Activated CD4-positive, alpha-beta memory T cell treated with anti-CD3 and anti-CD28 coated beads, Interleukin-2, amount 10 ng/mL, durations not matched to agents 7 days and 5 days (primary cell): ENCODE measurements around the gene RCN2. TPM values are rescaled to one million over a fixed set of nuclear protein-coding genes. Genes with fewer than 3 reads are reported as not detected.

Source experiments
- CTCF ChIA-PET: fragments of 350-600 bp; sonication (Branson Sonifier 250); formaldehyde crosslinking; loops from one replicate; lab custom pipeline; 2021; ENCODE audit warnings: antibody characterized with exemption, inconsistent platforms; lab: Charles Lee
- POLR2A ChIA-PET: fragments of 350-600 bp; sonication (Branson Sonifier 250); formaldehyde crosslinking; loops from one replicate; lab custom pipeline; 2021; ENCODE audit warnings: antibody characterized with exemption; lab: Charles Lee
- DNase-seq: peaks from one replicate; pipeline ENCODE4 v3.0.0-alpha.2; 2020
- H3K27ac Mint-ChIP-seq: one replicate; pipeline ENCODE4 v1.8.0; 2021; ENCODE audit warnings: mild to moderate bottlenecking, mixed read lengths
- H3K27me3 Mint-ChIP-seq: one replicate; pipeline ENCODE4 v1.8.0; 2021; ENCODE audit warnings: mixed read lengths
- H3K36me3 Mint-ChIP-seq: one replicate; pipeline ENCODE4 v1.8.0; 2021; ENCODE audit warnings: low read depth, mixed read lengths
- H3K4me1 Mint-ChIP-seq: one replicate; pipeline ENCODE4 v1.8.0; 2021; ENCODE audit warnings: mixed read lengths
- H3K4me3 Mint-ChIP-seq: one replicate; pipeline ENCODE4 v1.8.0; 2021; ENCODE audit warnings: mild to moderate bottlenecking, mixed read lengths
- H3K9me3 Mint-ChIP-seq: one replicate; pipeline ENCODE4 v1.8.0; 2021; ENCODE audit warnings: mixed read lengths
- total RNA-seq, 2 experiments: library from RNA; stranded (reverse); gene quantifications; one replicate each; pipeline ENCODE4 v1.2.3, GENCODE V29; 2021

The RCN2 gene
- total RNA-seq, 2 experiments from 2014 or later, result 23.0 to 24.9 TPM

- Mint-ChIP-seq H3K27ac (no peak overlapping the region), H3K9me3 (no peaks in the 10 kb centered on the region), H3K4me1 (peaks cover 27% of the 10 kb centered on the region), H3K27me3 (no peaks in the 10 kb centered on the region), H3K4me3 (no peak overlapping the region), H3K36me3 (peaks cover 29% of the 10 kb centered on the region)
- no peak for DNase-seq
- CTCF ChIA-PET, result interaction anchor here (1.1 kb wide), 1 partner anchor 605 kb away, joined by 4 read pairs; no protein-coding TSS in a partner anchor
- POLR2A ChIA-PET, result no interaction called here
These were observed 7.2 kb downstream of the RCN2 start for GRCh38 chr15:76938752-76939151.

- ChIA-PET POLR2A (interaction anchor here (1.0 kb wide), 1 partner anchor 8 kb away, joined by 4 read pairs; the partner anchor contains the start of gene RCN2), CTCF (interaction anchor here (1.1 kb wide), 1 partner anchor 604 kb away, joined by 4 read pairs; no protein-coding TSS in a partner anchor)
- peaks cover 31% of the 10 kb centered on the region for H3K36me3 Mint-ChIP-seq
- H3K9me3 Mint-ChIP-seq, result no peaks in the 10 kb centered on the region
- H3K27ac Mint-ChIP-seq, result peak overlapping the region; percentile 53
- H3K4me1 Mint-ChIP-seq, result peaks cover 25% of the 10 kb centered on the region
- H3K4me3 Mint-ChIP-seq, result no peak overlapping the region
- DNase-seq, result no peak
- H3K27me3 Mint-ChIP-seq, result no peaks in the 10 kb centered on the region
These were observed 8.2 kb downstream of the RCN2 start for GRCh38 chr15:76939715-76940114.

DNA sequence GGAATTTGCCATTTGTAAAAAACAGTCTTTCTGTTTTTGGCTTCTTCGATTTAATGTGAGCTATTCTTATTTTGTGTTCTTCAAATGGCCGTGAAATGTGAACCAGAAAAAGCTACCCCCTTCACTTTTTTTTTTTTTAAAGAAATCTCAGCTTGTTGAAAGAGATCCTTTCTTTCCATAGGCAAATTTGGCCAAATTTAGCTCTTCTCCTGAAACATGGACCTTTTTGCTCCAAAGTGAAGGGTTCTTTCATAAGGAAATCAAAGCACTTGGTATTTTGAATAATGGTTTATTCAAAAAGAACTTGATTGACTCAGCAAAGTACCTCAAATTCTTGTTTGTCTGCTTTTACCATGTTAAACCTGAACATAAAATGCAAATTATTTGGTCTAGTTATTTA is 10.1 kb downstream of the RCN2 start:
- Mint-ChIP-seq H3K27me3 (no peaks in the 10 kb centered on the region), H3K4me1 (peaks cover 14% of the 10 kb centered on the region), H3K9me3 (no peaks in the 10 kb centered on the region), H3K4me3 (no peak overlapping the region), H3K36me3 (peaks cover 30% of the 10 kb centered on the region), H3K27ac (no peak overlapping the region)
- POLR2A ChIA-PET, result interaction anchor here (0.7 to 2.0 kb wide), 3 partner anchors 10 to 63 kb away, joined by 3 to 6 read pairs (median 3); partner anchors contain the start of gene RCN2
- CTCF ChIA-PET, result interaction anchor here (0.7 to 1.8 kb wide), 14 partner anchors 9 to 602 kb away, joined by 3 to 7 read pairs (median 4); partner anchors contain the start of genes PSTPIP1 and RCN2
- no peak for DNase-seq

GRCh38 chr15:76942331-76942730 is 10.8 kb downstream of the RCN2 start:
- H3K4me1 Mint-ChIP-seq, result peaks cover 9% of the 10 kb centered on the region
- ChIA-PET CTCF (interaction anchor here (0.7 to 1.8 kb wide), 8 partner anchors 11 to 601 kb away, joined by 3 to 7 read pairs (median 4); partner anchors contain the start of gene RCN2), POLR2A (interaction anchor here (2.0 kb wide), 1 partner anchor 11 kb away, joined by 6 read pairs; the partner anchor contains the start of gene RCN2)
- H3K4me3 Mint-ChIP-seq, result no peak overlapping the region
- DNase-seq, result no peak
- H3K27me3 Mint-ChIP-seq, result no peaks in the 10 kb centered on the region
- peaks cover 32% of the 10 kb centered on the region for H3K36me3 Mint-ChIP-seq
- no peaks in the 10 kb centered on the region for H3K9me3 Mint-ChIP-seq
- H3K27ac Mint-ChIP-seq, result no peak overlapping the region

DNA sequence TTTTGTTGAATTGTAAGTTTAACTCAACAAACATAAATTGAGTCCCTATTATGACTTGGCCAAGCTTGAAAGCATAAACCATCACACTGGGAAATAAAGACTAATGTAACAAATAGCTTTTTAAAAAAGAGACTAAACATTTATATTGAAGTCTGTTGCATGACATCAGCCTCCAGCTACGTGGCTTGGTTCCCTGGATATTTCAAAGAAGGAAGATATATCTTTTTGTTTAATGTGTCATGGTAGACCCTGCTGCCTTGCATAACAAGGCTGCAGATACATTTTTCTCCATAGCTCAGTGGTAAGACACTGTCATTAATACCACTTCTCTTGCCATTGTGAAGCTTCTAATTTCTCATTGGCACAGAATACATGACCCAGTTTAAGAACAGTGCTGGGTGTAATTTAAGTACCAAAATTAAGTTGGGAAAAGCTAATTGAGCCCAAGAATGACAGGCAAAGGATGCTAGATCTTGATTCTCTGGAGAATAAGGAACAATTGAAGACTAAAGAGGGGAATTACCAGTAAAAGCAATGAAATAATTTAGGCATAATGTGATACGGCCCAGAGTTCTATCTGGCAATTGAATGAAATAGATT is 14.0 kb downstream of the RCN2 start:
- POLR2A ChIA-PET, result interaction anchor here (0.7 to 1.1 kb wide), 3 partner anchors 9 to 49 kb away, joined by 3 to 4 read pairs (median 3); partner anchors contain the start of genes PSTPIP1 and RCN2
- Mint-ChIP-seq H3K27me3 (no peaks in the 10 kb centered on the region), H3K27ac (no peak overlapping the region), H3K36me3 (peaks cover 44% of the 10 kb centered on the region), H3K9me3 (no peaks in the 10 kb centered on the region), H3K4me3 (no peak overlapping the region), H3K4me1 (peaks cover 1% of the 10 kb centered on the region)
- CTCF ChIA-PET, result interaction anchor here (1.2 to 1.4 kb wide), 2 partner anchors 10 to 125 kb away, joined by 3 to 4 read pairs; partner anchors contain the start of gene TSPAN3
- DNase-seq, result no peak

DNA sequence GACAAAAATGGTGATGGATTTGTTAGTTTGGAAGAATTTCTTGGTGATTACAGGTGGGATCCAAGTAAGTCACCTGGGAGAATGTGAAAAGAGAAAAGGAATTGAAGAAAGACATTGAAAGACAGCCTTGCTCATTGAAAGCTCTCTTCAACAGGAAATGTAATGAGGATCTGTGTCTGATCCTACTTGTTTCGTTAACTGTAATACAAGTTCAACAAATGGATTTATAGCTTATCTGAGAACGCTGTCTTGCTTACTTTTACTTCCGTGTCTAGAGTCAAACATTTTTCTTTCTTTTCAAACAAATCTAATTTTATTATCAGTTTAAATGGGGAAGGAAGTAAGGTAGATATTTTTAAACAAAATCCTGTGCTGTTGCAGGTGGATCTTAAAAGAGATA is 15.9 kb downstream of the RCN2 start:
- POLR2A ChIA-PET, result interaction anchor here (1.9 kb wide), 1 partner anchor 16 kb away, joined by 5 read pairs; the partner anchor contains the start of gene RCN2
- Mint-ChIP-seq H3K4me3 (no peak overlapping the region), H3K9me3 (no peaks in the 10 kb centered on the region), H3K27ac (no peak overlapping the region), H3K27me3 (no peaks in the 10 kb centered on the region), H3K4me1 (peaks cover 9% of the 10 kb centered on the region), H3K36me3 (peaks cover 51% of the 10 kb centered on the region)
- CTCF ChIA-PET, result interaction anchor here (1.4 kb wide), 1 partner anchor 26 kb away, joined by 4 read pairs; no protein-coding TSS in a partner anchor
- DNase-seq, result no peak

DNA sequence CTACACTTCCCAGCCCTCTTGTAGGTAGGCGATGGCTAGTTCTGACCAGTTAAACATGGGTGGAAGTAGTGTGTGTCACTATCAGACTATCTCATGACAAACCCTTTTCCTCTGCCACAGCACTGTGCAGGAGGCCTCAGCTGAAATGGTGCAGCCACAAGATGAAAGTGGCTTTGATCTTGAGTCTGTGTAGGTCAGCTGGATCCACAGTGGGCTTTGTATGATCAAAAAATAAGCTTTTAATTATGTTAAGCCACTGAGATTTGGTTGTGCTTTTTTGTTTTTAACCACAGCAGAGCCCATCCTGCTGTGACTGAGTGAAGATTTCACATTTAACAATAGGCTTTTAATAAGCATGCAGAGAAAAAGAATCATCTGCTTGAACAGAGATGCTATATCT is 19.7 kb downstream of the RCN2 start:
- ChIA-PET POLR2A (no interaction called here), CTCF (interaction anchor here (0.6 to 1.6 kb wide), 4 partner anchors 10 to 875 kb away, joined by 3 to 5 read pairs (median 4); no protein-coding TSS in a partner anchor)
- Mint-ChIP-seq H3K27ac (no peak overlapping the region), H3K4me3 (no peak overlapping the region), H3K36me3 (peaks cover 30% of the 10 kb centered on the region), H3K27me3 (no peaks in the 10 kb centered on the region), H3K4me1 (peaks cover 9% of the 10 kb centered on the region), H3K9me3 (no peaks in the 10 kb centered on the region)
- no peak for DNase-seq

DNA sequence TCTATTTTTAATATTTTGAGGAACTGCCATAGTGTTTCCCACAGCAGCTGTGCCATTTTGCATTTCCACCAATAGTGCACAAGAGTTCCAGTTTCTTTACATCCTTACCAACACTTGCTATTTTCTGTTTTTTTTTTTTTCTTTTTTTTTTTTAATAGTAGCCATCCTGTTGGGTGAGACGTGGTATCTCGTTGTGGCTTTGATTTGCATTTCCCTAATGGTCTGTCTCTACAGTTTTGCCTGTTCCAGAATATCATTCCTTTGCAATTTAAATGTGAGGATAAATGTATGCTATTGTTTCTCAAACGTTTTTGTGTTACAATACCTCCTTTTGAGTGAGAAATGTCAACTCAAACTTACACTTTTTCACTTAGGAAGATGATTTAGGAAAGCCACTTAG is 22.4 kb downstream of the RCN2 start:
- no peaks in the 10 kb centered on the region for H3K27me3 Mint-ChIP-seq
- H3K4me3 Mint-ChIP-seq, result no peak overlapping the region
- no peak overlapping the region for H3K27ac Mint-ChIP-seq
- DNase-seq, result no peak
- ChIA-PET POLR2A (interaction anchor here (0.9 to 1.6 kb wide), 3 partner anchors 9 to 68 kb away, joined by 3 to 4 read pairs (median 3); partner anchors contain the start of gene PSTPIP1), CTCF (no interaction called here)
- H3K36me3 Mint-ChIP-seq, result peaks cover 10% of the 10 kb centered on the region
- H3K9me3 Mint-ChIP-seq, result no peaks in the 10 kb centered on the region
- H3K4me1 Mint-ChIP-seq, result peaks cover 9% of the 10 kb centered on the region

DNA sequence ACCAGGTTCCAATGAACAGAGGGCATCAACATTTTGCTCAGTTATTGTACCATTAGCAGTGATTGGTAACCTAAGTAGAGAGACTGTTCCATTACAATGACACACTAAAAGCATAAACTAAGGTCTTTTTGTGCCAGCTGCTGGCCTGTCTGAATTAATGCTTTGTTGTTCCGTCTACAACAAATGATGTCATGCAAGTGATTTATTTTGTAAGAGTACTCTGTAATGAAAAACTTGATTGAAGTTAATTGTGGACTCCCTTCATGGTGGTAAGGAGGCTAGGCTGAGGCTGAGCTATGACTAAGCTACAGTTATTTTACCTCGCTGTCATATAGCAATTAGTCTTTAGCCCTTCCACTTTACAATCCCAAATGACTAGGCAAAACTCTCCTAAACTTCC is 23.2 kb downstream of the RCN2 start:
- ChIA-PET CTCF (interaction anchor here (0.7 to 1.9 kb wide), 2 partner anchors 18 to 163 kb away, joined by 3 to 8 read pairs; no protein-coding TSS in a partner anchor), POLR2A (interaction anchor here (0.9 to 1.6 kb wide), 3 partner anchors 8 to 67 kb away, joined by 3 to 4 read pairs (median 3); partner anchors contain the start of gene PSTPIP1)
- H3K27ac Mint-ChIP-seq, result no peak overlapping the region

DNA sequence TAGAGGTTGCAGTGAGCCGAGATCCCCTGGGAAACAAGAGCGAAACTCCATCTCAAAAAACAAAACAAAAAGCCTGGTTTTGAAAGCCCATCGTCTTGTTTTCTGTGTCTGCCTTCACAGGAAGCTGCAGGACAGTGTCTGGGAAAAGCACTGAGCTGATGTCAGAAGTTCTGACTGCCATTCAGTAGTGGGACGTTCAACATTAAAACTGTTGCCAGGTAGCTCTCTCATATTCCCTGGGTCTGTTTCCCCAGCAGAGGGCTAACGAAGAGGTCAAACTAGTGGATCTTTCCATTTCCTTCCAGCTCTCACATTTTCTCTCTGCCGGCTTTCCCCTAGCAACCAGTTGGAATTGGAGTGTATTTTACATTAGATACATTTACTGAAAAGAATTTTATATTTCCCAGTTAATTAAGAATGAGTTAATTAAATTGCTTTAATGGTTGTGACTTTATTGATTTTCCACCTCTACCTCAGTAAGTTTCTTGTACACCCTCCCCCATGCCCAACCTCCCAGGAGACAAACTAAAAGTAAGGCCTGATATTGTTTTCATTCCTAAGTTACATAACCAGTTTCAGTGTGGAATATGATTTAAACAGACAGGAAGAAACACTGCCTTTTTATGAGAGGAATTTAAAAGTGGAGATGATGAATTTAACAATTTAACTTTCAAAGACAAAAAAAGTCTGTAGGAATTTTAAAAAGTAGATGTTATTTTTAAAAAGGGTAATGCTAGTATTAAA is 29.9 kb downstream of the RCN2 start:
- Mint-ChIP-seq H3K27ac (no peak overlapping the region), H3K4me1 (no peaks in the 10 kb centered on the region), H3K27me3 (peaks cover 22% of the 10 kb centered on the region), H3K4me3 (no peak overlapping the region), H3K36me3 (no peaks in the 10 kb centered on the region), H3K9me3 (no peaks in the 10 kb centered on the region)
- ChIA-PET CTCF (no interaction called here), POLR2A (no interaction called here)
- no peak for DNase-seq

More for the DNA sequence above, 23.2 kb downstream of the RCN2 start:
- H3K27me3 Mint-ChIP-seq, result no peaks in the 10 kb centered on the region
- H3K36me3 Mint-ChIP-seq, result peaks cover 10% of the 10 kb centered on the region
- H3K9me3 Mint-ChIP-seq, result no peaks in the 10 kb centered on the region
- DNase-seq, result no peak
- peaks cover 9% of the 10 kb centered on the region for H3K4me1 Mint-ChIP-seq
- no peak overlapping the region for H3K4me3 Mint-ChIP-seq

DNA sequence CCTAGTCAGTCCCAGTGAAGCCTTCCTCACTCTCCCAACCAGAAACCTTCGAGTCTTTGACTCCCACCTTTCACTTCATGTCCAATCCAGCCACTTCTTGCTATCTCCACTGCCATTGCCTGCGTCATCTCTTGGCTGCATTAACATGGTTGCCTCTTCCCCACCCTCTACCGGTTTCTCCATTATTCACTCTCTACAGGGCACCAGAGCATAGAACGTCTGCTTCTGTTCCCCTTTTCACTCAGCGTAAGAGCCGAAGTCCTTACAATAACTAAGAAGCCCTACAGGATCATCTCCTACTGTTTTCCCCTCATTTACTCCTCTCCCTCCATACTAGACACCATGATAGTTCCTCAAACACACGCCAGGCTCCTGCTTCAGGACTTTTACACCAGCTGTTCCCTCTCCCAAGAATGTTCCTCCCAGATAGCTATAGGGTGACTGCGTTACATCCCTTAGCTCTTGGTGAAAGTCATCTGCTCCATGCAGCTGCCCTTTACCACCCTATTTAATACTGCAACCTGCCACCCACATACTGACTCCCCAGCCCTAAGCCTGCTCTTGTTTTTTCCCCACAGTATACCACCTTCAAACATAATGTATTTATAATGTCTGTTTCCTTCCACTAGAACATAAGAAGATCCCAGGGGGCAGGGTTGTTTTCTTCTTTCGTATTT is 30.9 kb downstream of the RCN2 start:
- ChIA-PET POLR2A (interaction anchor here (1.1 kb wide), 1 partner anchor 8 kb away, joined by 4 read pairs; no protein-coding TSS in a partner anchor), CTCF (interaction anchor here (1.5 kb wide), 1 partner anchor 11 kb away, joined by 5 read pairs; no protein-coding TSS in a partner anchor)
- H3K27ac Mint-ChIP-seq, result no peak overlapping the region
- no peaks in the 10 kb centered on the region for H3K4me1 Mint-ChIP-seq
- no peak overlapping the region for H3K4me3 Mint-ChIP-seq
- H3K27me3 Mint-ChIP-seq, result peaks cover 23% of the 10 kb centered on the region
- no peaks in the 10 kb centered on the region for H3K9me3 Mint-ChIP-seq
- H3K36me3 Mint-ChIP-seq, result no peaks in the 10 kb centered on the region
- no peak for DNase-seq

DNA sequence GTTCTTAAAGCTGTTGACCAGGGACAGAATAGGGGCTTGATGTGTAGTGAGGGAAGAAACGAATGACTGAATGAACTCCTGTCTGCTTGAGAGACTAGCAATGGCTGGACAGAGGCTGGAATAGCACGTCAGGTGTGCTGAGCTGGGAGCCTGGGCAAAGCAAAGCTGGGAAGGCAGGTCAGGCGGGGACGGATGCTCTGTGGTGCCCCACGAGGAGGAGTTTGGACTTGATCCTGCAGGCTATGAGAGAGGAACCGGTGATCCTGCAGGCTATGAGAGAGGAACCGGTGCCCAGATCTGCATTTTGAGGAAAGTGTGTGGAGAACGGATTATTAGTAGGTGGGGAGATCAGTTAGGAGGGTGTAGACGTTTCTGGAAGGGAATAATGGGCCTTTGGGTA is 32.0 kb downstream of the RCN2 start:
- POLR2A ChIA-PET, result interaction anchor here (1.1 kb wide), 1 partner anchor 9 kb away, joined by 4 read pairs; no protein-coding TSS in a partner anchor
- H3K36me3 Mint-ChIP-seq, result no peaks in the 10 kb centered on the region
- peaks cover 23% of the 10 kb centered on the region for H3K27me3 Mint-ChIP-seq
- H3K4me1 Mint-ChIP-seq, result no peaks in the 10 kb centered on the region
- no peaks in the 10 kb centered on the region for H3K9me3 Mint-ChIP-seq
- H3K4me3 Mint-ChIP-seq, result no peak overlapping the region
- DNase-seq, result no peak
- H3K27ac Mint-ChIP-seq, result no peak overlapping the region
- CTCF ChIA-PET, result interaction anchor here (0.8 to 1.5 kb wide), 2 partner anchors 10 to 17 kb away, joined by 3 to 5 read pairs; no protein-coding TSS in a partner anchor
